Camera-type eye (tissue), 1 donor: ENCODE measurements around the gene SLC12A7. TPM values are rescaled to one million over a fixed set of nuclear protein-coding genes. Genes with fewer than 3 reads are reported as not detected.

Experiments used
- total RNA-seq: library from RNA; depleted of rRNA; stranded (reverse); fragments of >200 nt; gene quantifications from one replicate; pipeline ENCODE4 v1.2.3, GENCODE V29; 2014

The SLC12A7 gene
- 31.1 TPM for total RNA-seq

GRCh38 chr5:1111727-1112289, at the start of gene SLC12A7:
SLC12A7 (minus strand) TSS chr5:1112063; CDS start chr5:1111991, 72 bp downstream.

GRCh38 chr5:1008451-1009358, 103.2 kb downstream of the SLC12A7 start, which contains the start of gene NKD2:
NKD2 (plus strand) TSS chr5:1008802; CDS start chr5:1009058, 256 bp downstream.

Other genes with a start within 250 kb of the SLC12A7 start
- 47.8 TPM for gene BRD9, start 219.3 kb downstream of the SLC12A7 start, total RNA-seq
- 3.1 TPM for gene TRIP13, start 219.2 kb downstream of the SLC12A7 start, total RNA-seq
- gene NKD2, start 103.3 kb downstream of the SLC12A7 start, total RNA-seq, result 18.0 TPM
- gene SLC6A19, start 89.5 kb upstream of the SLC12A7 start, total RNA-seq, result 0.27 TPM
- gene SLC6A18, start 113.3 kb upstream of the SLC12A7 start, total RNA-seq, result not detected
- gene TERT, start 183.0 kb upstream of the SLC12A7 start, total RNA-seq, result 1.8 TPM
- 102 TPM for gene CLPTM1L, start 233.0 kb upstream of the SLC12A7 start, total RNA-seq